Subcutaneous abdominal adipose tissue (tissue), 5 donors: ENCODE results near the gene RFESD.
"Not testable (repeated sequence)": the region's sequence is repeated elsewhere in the genome, so short reads cannot be mapped to it uniquely, and the experiment has no call there.

Experiments used
- H3K27ac ChIP-seq: one replicate; pipeline ENCODE4 v1.7.0; 2013; ENCODE audit warnings: low read depth, mild to moderate bottlenecking, inconsistent platforms, low read length, moderate library complexity
- H3K27me3 ChIP-seq, 5 donors: one replicate each; pipeline ENCODE4 v1.7.0; 2013; ENCODE audit warnings: low read length in 5 of 5, inconsistent platforms in 1 of 5; ENCODE audit not compliant: control insufficient read depth in 5 of 5, insufficient read depth in 4 of 5
- H3K36me3 ChIP-seq, 5 donors: one replicate each; pipeline ENCODE4 v1.7.0; 2013; ENCODE audit warnings: low read length in 5 of 5; ENCODE audit not compliant: control insufficient read depth in 5 of 5, insufficient read depth in 5 of 5
- H3K4me1 ChIP-seq, 5 donors: one replicate each; pipeline ENCODE4 v1.7.0; 2013; ENCODE audit warnings: low read length in 5 of 5, mild to moderate bottlenecking in 3 of 5, moderate library complexity in 1 of 5; ENCODE audit not compliant: control insufficient read depth in 5 of 5, insufficient read depth in 5 of 5
- H3K4me3 ChIP-seq, 5 donors: one replicate each; pipeline ENCODE4 v1.7.0; 2013; ENCODE audit warnings: low read length in 5 of 5, low read depth in 1 of 5
- H3K9ac ChIP-seq, 5 donors: one replicate each; pipeline ENCODE4 v1.7.0; 2013; ENCODE audit warnings: low read length in 5 of 5, mild to moderate bottlenecking in 4 of 5, moderate library complexity in 3 of 5
- H3K9me3 ChIP-seq, 5 donors: one replicate each; pipeline ENCODE4 v1.7.0; 2013; ENCODE audit warnings: low read length in 5 of 5; ENCODE audit not compliant: control insufficient read depth in 5 of 5
- donor health status: healthy.
- donor health status: healthy.
- donor health status: healthy.
- donor health status: healthy.
- donor health status: healthy.

Gene RFESD

DNA sequence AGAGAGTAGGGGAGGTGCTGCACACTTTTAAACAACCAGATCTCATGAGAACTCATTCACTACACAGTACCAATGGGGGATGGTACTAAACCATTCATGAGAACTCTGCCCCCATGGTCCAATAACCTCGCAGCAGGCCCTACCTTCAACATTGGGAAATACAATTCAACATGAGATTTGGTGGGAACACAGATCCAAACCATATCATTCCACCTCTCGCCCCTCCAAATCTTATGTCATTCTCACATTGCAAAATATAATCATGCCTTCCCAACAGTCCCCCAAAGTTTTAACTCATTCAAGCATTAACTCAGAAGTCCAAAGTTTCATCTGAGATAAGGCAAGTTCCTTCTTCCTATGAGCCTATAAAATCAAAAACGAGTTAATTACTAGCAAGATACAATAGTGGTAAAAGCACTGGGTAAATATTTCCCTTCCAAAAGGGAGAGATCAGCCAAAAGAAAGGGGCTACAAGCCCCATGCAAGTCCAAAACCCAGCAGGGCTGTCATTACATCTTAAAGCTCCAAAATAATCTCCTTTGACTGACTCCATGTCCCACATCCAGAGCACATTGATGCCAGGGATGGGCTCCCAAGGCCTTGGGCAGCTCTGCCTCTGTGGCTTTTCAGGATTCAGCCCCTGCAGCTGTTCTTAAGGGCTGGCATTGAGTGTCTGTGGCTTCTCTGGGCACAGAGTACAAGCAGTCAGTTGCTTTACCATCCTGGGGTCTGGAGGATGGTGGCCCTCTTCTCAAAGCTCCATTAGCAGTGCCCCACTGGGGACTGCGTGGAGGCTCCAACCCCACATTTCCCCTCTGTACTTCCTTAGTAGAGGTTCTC lies 18.4 kb upstream of the RFESD start:
- peaks cover 0 to 20% (median 11%) of the 10 kb centered on the region in 5 donors for H3K4me1 ChIP-seq
- no peak overlapping the region for H3K4me3 ChIP-seq
- H3K9ac ChIP-seq: no peak overlapping the region
- no peaks in the 10 kb centered on the region for H3K27me3 ChIP-seq
- H3K9me3 ChIP-seq: no peaks in the 10 kb centered on the region
- no peak overlapping the region for H3K27ac ChIP-seq
- H3K36me3 ChIP-seq: no peaks in the 10 kb centered on the region

GRCh38 chr5:95628933-95629332 lies 17.6 kb upstream of the RFESD start:
- no peaks in the 10 kb centered on the region for H3K27me3 ChIP-seq
- no peak overlapping the region for H3K4me3 ChIP-seq
- no peaks in the 10 kb centered on the region for H3K36me3 ChIP-seq
- peaks cover 0 to 19% (median 11%) of the 10 kb centered on the region in 5 donors for H3K4me1 ChIP-seq
- no peaks in the 10 kb centered on the region for H3K9me3 ChIP-seq
- H3K9ac ChIP-seq: no peak overlapping the region
- H3K27ac ChIP-seq: no peak overlapping the region

- no peak overlapping the region for H3K27ac ChIP-seq
- H3K36me3 ChIP-seq: no peaks in the 10 kb centered on the region
- peaks cover 0 to 19% (median 11%) of the 10 kb centered on the region in 5 donors for H3K4me1 ChIP-seq
- no peak overlapping the region for H3K9ac ChIP-seq
- H3K4me3 ChIP-seq: no peak overlapping the region
- H3K27me3 ChIP-seq: no peaks in the 10 kb centered on the region
- H3K9me3 ChIP-seq: no peaks in the 10 kb centered on the region
These were observed 16.1 kb upstream of the RFESD start for GRCh38 chr5:95630394-95630917.

GRCh38 chr5:95631255-95631958 lies 15.2 kb upstream of the RFESD start:
- Histone ChIP-seq H3K4me1 (peaks cover 0 to 19% (median 11%) of the 10 kb centered on the region in 5 donors), H3K27me3 (no peaks in the 10 kb centered on the region), H3K4me3 (no peak overlapping the region), H3K9me3 (no peaks in the 10 kb centered on the region), H3K9ac (no peak overlapping the region), H3K27ac (no peak overlapping the region), H3K36me3 (no peaks in the 10 kb centered on the region)

DNA sequence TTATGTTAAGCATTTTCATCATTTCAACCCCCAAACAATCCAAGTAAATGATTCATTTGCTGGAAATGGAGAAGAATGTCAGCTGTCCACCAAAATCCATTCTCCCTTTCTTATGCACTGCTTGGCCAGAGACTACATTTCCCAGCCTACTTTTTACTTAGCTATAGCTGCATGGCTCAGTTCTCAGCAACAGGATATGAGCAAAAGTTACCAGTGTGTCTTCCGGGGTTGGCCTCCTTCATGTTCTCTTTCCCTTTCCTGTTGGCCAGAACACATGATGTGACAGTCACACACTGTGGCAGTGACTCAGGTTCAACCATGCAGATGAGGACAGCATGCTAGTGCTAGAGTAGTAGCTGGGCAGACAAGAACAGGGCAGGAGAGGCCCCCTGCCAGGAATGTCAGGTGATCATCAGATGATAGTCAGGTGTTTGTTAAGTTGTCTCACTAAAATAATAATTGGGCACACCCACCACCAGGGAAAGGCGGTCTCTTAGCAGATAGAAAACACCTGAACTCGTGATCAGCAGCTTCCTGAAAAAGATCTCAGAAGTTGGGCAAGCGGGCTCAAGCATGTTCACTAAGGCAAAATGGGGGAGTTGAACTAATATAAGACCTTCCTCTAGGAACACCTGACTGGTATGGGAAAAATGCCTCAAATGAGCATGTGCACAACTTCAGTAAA lies 14.4 kb upstream of the RFESD start:
- H3K27ac ChIP-seq: no peak overlapping the region
- no peak overlapping the region for H3K9ac ChIP-seq
- peaks cover 0 to 19% (median 11%) of the 10 kb centered on the region in 5 donors for H3K4me1 ChIP-seq
- H3K36me3 ChIP-seq: no peaks in the 10 kb centered on the region
- no peaks in the 10 kb centered on the region for H3K9me3 ChIP-seq
- peak overlapping the region in 1 of 5 donors; percentile 13 for H3K4me3 ChIP-seq
- no peaks in the 10 kb centered on the region for H3K27me3 ChIP-seq

DNA sequence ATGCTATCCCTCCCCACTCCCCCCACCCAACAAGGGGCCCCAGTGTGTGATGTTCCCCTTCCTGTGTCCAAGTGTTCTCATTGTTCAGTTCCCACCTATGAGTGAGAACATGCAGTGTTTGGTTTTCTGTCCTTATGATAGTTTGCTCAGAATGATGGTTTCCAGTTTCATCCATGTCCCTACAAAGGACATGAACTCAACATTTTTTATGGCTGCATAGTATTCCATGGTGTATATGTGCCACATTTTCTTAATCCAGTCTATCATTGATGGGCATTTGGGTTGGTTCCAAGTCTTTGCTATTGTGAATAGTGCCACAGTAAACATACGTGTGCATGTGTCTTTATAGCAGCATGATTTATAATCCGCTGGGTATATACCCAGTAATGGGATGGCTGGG lies 13.6 kb upstream of the RFESD start:
- H3K27ac ChIP-seq, H3K9ac ChIP-seq, H3K27me3 ChIP-seq, H3K9me3 ChIP-seq, H3K36me3 ChIP-seq, H3K4me3 ChIP-seq: not testable (repeated sequence)
- H3K4me1 ChIP-seq: peaks cover 0 to 19% (median 11%) of the 10 kb centered on the region in 5 donors

GRCh38 chr5:95633671-95634070 lies 12.9 kb upstream of the RFESD start:
- Histone ChIP-seq H3K4me1 (peaks cover 0 to 18% (median 11%) of the 10 kb centered on the region in 5 donors), H3K27me3 (peaks cover 0 to 3% (median 0%) of the 10 kb centered on the region in 5 donors), H3K36me3 (no peaks in the 10 kb centered on the region), H3K27ac (no peak overlapping the region), H3K4me3 (no peak overlapping the region), H3K9ac (no peak overlapping the region), H3K9me3 (no peaks in the 10 kb centered on the region)

DNA sequence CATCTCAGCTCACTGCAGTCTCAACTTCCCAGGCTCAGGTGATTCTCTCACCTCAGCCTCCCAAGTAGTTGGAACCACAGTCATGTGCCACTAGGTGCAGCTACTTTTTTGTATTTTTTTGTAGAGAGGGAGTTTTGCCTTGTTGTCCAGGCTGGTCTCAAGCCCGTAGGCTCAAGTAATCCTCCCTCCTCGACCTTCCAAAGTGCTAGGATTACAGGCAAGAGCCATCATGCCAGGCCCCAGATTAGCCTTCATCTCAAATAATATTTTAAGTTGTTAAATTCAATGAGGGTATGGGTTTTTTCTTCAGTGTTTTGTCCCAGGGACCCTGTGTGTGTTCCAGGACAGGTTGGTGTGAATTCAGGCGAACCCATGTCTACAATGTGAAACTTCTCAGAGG lies 12.5 kb upstream of the RFESD start:
- H3K9ac ChIP-seq: no peak overlapping the region
- no peaks in the 10 kb centered on the region for H3K36me3 ChIP-seq
- H3K4me3 ChIP-seq: no peak overlapping the region
- H3K4me1 ChIP-seq: peaks cover 0 to 16% (median 11%) of the 10 kb centered on the region in 5 donors
- H3K27ac ChIP-seq: no peak overlapping the region
- H3K9me3 ChIP-seq: no peaks in the 10 kb centered on the region
- H3K27me3 ChIP-seq: peaks cover 0 to 3% (median 0%) of the 10 kb centered on the region in 5 donors

DNA sequence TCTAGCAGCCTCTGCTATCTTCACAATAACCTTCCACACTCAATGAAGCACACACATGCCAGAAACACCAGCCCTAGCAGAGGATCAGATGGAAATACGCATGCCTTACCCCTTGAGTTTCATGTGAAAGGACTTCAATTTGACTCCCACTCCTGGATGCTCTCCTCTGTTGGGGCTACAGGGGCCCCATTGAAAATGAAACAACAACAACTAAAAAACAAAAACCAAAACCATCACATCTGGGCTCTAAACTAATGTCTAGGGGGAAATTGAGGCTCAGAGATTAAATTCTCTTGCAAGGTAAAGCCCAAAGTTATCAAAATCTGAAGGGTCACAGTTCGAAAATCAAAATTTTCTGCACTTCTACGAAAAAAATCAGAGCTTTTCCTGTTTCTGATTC lies 7.9 kb upstream of the RFESD start:
- no peak overlapping the region for H3K9ac ChIP-seq
- peaks cover 0 to 10% (median 0%) of the 10 kb centered on the region in 5 donors for H3K4me1 ChIP-seq
- H3K9me3 ChIP-seq: no peaks in the 10 kb centered on the region
- H3K27ac ChIP-seq: no peak overlapping the region
- H3K36me3 ChIP-seq: no peaks in the 10 kb centered on the region
- peak overlapping the region in 1 of 5 donors; percentile 6 for H3K4me3 ChIP-seq
- peaks cover 0 to 3% (median 0%) of the 10 kb centered on the region in 5 donors for H3K27me3 ChIP-seq
